M059J (cell line): ENCODE data around the gene KLHL12. TPM values are rescaled to one million over a fixed set of nuclear protein-coding genes. Genes with fewer than 3 reads are reported as not detected.

Experiments
- DNase-seq: peaks from one replicate; pipeline ENCODE4 v3.0.0-alpha.2; 2012; ENCODE audit warnings: low read depth
- total RNA-seq: library from RNA; depleted of rRNA; stranded (reverse); fragments of >200 nt; shearing (Covaris generic); gene quantifications from 2 replicates; pipeline ENCODE4 v1.2.3, GENCODE V29; 2014

Gene KLHL12
- total RNA-seq, 1 experiment from 2014 or later: 26.4 TPM

GRCh38 chr1:202888221-202888530 is 38.9 kb downstream of the KLHL12 start:
- peak; percentile 74 for DNase-seq

GRCh38 chr1:202880961-202881460 is 46.0 kb downstream of the KLHL12 start:
- no peak for DNase-seq

DNA sequence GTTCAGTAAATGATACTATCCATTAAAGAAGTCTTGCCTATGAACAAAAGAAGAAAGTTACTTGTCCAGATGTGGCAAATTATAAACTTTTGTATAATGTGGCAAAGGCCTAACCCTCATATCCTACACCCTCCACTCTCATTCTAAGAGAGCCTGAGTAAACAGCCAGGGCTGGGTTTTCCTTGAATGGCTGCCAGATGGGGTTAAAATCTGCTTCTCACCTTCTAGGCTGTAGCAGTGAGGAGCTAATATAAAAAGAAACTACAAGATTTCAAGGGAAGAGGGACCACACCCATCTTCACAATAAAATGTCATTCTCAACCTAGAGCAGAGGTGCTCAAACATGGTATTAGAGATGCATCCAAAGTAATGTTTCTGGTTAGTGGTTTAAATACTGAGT is 47.0 kb downstream of the KLHL12 start:
- no peak for DNase-seq

GRCh38 chr1:202879128-202879527 is 47.9 kb downstream of the KLHL12 start:
- DNase-seq: no peak

DNA sequence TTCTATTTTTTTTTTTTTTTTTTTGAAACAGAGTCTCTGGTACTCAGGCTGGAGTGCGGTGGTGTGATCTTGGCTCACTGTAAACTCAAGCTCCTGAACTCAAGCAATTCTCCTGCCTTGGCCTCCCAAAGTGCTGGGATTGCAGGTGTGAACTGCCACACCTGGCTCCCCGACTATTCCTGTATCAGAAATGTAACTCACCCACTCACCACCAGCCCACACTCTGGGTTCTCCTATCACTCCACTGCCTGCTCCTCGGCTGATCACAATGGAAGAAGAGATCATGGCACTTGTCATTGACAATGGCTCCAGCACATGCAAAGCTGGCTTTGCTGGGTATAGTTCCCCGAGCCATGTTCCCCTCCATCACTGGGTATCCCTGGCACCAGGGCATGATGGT is 54.0 kb downstream of the KLHL12 start:
- DNase-seq: no peak

DNA sequence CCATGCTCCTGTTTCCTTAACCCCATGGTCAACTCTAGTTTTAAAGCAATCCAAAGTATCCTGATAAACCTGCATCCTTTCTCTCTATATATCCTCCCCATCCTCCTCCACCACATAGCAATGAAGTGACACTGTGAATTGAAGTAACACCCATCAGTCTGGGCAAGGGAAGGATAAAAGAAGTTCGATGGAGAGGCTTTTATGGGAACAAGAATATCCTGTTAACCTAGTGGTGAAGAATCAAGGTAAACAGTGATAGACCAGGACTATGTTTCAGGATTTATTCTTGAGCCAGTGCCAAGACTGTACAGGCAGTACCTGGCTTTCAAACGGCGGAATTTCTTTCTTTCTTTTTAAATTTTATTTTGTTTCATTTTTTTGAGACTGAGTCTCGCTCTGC is 55.7 kb downstream of the KLHL12 start:
- no peak for DNase-seq

DNA sequence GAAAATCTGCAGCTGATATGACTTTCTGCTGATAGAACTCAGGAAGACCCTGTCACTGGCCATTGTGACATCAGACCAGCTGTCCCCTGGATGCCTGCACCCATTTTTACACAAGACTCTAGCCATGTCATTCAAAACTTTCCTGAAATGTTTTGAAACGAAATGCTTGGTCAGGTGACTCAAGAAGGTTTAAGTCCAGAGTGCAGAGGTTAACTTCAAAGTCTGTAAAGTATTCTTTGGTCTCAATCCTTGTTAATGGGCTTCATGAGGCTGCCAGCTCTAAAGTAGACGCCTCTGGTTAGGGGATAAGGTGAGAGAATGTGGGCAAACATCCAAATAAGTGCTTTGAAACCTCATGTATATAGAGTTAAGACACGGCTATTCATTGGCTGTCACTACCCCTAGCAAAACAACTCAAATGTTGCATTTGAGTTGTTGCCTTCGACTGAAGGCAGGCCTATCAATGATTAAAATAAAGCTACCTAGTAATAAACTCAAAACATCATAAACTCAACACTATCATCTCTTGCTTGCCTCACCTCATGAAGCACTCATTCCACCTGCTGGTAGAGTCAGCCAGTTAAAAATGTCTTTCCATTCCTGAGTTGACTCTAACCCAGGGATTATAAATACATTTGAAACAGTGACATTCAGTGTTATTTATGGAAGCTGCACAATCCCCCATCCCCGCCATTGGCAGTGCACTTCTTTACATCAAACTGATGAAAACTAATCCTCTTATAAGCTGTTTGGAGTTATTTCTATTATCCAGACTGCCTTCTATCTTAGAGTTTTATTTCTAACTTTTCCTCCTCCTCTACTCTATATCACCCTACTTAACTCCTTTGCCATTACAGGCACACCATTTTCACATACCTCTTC is 64.1 kb downstream of the KLHL12 start:
- DNase-seq: no peak

- peak; percentile 91 for DNase-seq
Observed at GRCh38 chr1:202861420-202862132, 65.5 kb downstream of the KLHL12 start.

DNA sequence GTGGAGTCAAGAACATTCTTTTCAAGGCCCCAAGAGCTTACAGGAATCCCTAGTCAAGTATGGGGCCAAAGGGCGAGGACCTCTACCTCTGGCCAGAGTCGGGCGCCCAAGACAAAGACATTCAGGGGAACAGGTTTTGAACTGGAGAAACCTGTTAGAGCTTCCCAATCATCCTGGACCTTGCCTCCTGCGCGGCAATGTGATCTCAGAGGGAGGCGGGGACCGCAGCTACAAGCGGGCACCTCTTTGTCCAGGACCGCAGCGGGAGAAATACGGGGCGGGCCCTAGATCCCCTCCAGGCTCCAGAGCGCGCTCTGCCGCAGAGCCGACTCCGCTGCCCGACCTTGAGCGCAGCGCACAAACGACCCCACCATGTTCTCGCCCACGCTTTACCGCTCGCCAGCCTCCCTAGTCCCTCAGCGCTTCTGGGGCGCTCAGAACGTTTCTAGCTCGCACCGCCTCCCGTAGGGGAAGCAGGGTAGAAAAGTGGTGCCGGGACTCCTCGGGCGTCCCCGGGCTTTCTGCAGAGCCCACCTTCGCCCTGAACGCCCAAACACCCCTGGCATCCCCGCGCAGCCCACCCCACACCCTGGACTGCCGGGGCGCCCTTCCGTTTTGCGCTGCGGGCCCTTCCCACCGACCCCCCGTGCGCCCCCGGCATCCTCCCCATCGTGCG is 66.2 kb downstream of the KLHL12 start:
- DNase-seq: peak; percentile 60

- DNase-seq: no peak
Observed at GRCh38 chr1:202858789-202859414, 68.1 kb downstream of the KLHL12 start.

DNA sequence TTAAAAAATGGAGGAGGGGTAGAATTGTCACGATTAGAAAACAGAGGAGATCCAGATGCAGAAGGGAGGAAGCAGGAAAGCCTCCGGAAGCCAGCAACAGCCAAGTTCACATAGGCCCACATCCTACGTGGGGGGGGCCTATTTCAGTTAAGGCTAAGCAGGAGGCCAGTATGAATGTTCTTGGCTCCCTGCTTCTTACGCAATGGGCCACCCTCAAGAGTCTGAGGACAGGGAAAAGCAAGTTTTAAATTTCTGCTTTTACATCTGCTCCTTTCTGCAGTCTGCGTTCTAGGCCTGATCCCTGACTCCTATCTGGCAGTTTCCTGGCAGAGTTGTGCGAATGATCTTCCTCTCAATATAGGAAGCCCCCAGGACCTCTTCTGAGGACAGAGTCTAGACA is 68.7 kb downstream of the KLHL12 start:
- no peak for DNase-seq

- DNase-seq: no peak
Observed at GRCh38 chr1:202857136-202857610, 69.9 kb downstream of the KLHL12 start.

DNA sequence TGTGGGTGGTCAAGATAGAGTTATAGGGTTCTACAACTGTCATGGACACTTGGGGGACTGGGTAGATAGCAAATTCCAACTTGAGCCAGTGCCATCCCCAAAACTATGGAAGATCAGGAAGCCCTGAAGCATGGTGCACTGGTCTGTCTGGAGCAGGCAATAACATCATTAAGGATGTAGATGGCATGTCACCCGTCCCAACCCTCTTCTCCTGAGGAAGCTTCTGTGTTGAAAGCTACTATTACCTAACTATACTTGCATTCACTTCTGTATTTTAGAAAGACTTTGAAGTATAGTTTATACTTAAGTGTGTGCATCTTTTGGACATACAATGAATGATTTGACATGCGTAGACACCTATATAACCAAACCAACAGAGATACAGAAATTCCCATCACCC is 71.0 kb downstream of the KLHL12 start:
- DNase-seq: no peak

DNA sequence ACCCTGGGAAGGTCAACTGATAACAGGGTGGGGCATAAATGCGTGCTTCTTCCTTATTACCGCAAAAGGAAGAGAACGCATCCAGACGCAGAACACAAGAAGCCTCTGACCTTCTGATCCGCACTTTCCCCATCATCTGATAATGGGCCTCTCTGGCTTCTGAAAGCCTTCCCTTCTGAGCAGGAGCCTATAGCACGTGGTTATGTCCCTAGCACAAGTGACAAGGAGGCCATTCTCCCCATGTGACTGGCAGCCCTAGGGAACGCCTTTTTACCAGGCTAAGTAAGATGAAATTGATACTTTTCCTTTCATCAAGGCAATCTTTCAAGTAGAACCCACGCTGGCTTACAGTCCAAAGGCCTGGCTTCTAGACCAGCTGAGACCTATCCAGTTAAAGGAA is 72.2 kb downstream of the KLHL12 start:
- DNase-seq: no peak

DNA sequence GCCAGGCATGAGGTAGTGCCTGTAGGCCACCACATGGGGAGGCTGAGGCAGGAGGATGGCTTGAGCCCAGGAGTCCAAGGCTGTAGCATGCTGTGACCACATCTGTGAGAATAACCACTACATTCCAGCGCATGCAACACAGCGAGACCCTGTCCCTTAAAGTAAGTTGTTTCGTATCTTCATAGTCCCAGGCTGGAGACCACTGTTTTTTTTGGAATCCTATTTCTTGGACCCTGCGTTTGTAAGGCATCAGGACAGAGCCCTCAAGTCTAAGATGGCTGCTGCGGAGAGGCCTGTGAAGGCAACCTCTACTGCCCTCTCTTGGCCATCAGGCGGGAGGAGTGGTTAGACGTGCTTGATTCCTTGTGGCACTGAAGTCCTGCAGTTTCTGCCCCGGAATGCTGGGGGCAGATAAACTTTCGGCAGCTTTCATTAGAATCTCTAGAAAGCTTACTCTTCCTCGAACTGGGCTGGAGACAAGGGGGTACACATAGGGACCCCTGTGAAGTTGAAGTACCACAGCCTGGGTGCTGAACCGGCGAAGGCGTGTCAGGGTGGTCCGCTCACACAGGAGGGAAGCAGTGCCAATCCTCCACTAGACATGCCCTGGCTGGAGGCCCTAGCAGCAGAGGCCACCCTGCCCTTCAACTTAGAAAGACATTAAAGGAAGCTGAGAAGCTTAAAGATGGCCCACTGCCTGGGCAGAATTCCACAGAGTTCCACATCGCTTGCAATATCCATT is 74.7 kb downstream of the KLHL12 start:
- DNase-seq: peak; percentile 60

GRCh38 chr1:202850593-202851362 is 76.3 kb downstream of the KLHL12 start:
- DNase-seq: no peak

DNA sequence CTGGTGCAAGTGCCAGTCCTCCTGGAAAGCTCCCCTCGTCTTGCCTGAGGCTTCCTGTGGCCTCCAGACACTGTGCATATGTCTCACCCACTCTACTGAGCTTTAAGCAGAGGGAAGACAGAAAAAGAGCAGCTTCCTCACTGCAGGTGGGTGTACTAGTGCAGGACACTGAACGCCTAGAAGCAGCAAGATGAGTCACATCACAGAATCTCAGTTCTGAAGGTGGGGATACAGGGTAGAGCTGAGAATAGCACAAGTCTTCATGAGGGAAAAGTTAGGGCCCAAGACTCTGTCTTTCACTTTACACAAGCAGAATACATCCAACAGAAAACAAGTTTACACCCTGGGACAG is 78.9 kb downstream of the KLHL12 start:
- DNase-seq: no peak

DNA sequence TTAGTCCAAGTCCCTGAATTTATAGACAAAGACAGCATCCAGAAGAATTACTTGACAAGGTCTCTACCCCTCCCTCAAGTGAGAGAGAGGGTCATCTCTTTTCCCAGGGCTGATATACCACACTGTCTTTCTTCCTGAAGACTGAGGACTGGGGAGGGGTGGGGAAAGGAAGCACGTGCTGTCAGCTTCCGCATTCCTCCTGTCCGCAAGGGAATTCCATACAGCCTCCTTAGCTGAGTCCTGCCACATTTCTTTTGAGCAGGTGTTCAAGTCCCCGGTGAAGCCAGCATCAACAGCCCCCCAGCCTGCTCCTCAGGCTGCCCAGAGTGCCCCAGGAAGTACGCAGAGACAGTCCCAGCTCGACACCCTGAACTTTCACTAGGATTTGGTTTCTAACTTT is 82.1 kb downstream of the KLHL12 start:
- no peak for DNase-seq

DNA sequence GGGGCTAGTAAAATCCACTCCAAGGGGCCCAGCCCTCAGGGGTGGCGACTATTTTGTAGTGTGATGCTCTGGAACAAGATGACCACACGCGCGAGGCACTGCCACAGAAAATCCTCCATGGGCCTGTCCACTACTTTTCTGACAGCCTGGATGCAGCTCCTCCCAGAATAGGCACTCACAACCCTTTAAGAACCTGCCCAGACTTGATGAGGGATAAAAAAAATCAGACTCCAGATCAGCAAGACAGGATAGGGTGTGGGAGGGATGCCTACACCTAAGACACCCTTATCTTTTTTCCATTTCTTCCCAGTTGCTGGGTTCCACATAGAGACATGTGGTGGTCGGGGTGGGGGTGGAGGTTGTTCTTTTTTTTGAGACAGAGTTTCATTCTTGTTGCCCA is 82.8 kb downstream of the KLHL12 start:
- DNase-seq: no peak

GRCh38 chr1:202843081-202843480 is 84.0 kb downstream of the KLHL12 start:
- no peak for DNase-seq
